ENCODE data around the gene ANXA6. TPM values are rescaled to one million over a fixed set of nuclear protein-coding genes. Genes with fewer than 3 reads are reported as not detected.

The ANXA6 gene
- total RNA-seq, 4 donors from 2014 or later, result 21.7 to 64.4 (median 49.5) TPM

- H3K27ac ChIP-seq, result no peak overlapping the region
- no peaks in the 10 kb centered on the region for H3K4me1 ChIP-seq
- no peaks in the 10 kb centered on the region for H3K27me3 ChIP-seq
- no peaks in the 10 kb centered on the region for H3K36me3 ChIP-seq
- no peak overlapping the region for H3K4me3 ChIP-seq
- WGBS, result 70% methylated on average over 5 of the region's 5 CpGs
- peaks cover 6% of the 10 kb centered on the region for H3K9me3 ChIP-seq
- DNase-seq (ENCODE audit: low spot score in 2 of 2), result peak; percentile 26 to 29
- TF ChIP-seq POLR2A (IDR thresholded peaks at IDR 0.05) (no peak), POLR2AphosphoS5 (IDR thresholded peaks at IDR 0.05) (no peak), CTCF (IDR thresholded peaks at IDR 0.05) (no peak), EP300 (IDR thresholded peaks at IDR 0.05) (no peak)
These were observed 38.0 kb upstream of the ANXA6 start for GRCh38 chr5:151195622-151196021.

- no peak for DNase-seq (ENCODE audit: low spot score in 2 of 2)
- Histone ChIP-seq H3K4me3 (no peak overlapping the region), H3K9me3 (peaks cover 6% of the 10 kb centered on the region), H3K27me3 (no peaks in the 10 kb centered on the region), H3K27ac (no peak overlapping the region), H3K4me1 (no peaks in the 10 kb centered on the region), H3K36me3 (no peaks in the 10 kb centered on the region)
- TF ChIP-seq EP300 (IDR thresholded peaks at IDR 0.05), result no peak
- no peak for TF ChIP-seq CTCF (IDR thresholded peaks at IDR 0.05)
- TF ChIP-seq POLR2AphosphoS5 (IDR thresholded peaks at IDR 0.05), result no peak
- no peak for TF ChIP-seq POLR2A (IDR thresholded peaks at IDR 0.05)
These were observed 35.0 kb upstream of the ANXA6 start for GRCh38 chr5:151192626-151193025.

- TF ChIP-seq POLR2AphosphoS5 (IDR thresholded peaks at IDR 0.05) (no peak), CTCF (IDR thresholded peaks at IDR 0.05) (no peak), POLR2A (IDR thresholded peaks at IDR 0.05) (no peak), EP300 (IDR thresholded peaks at IDR 0.05) (no peak)
- no peaks in the 10 kb centered on the region for H3K4me1 ChIP-seq
- DNase-seq (ENCODE audit: low spot score in 2 of 2), result no peak
- H3K4me3 ChIP-seq, result no peak overlapping the region
- H3K9me3 ChIP-seq, result peaks cover 6% of the 10 kb centered on the region
- H3K27ac ChIP-seq, result no peak overlapping the region
- WGBS, result 100% methylated on average over 1 of the region's 1 CpG
- no peaks in the 10 kb centered on the region for H3K27me3 ChIP-seq
- no peaks in the 10 kb centered on the region for H3K36me3 ChIP-seq
These were observed 34.1 kb upstream of the ANXA6 start for GRCh38 chr5:151191661-151192060.

- Histone ChIP-seq H3K4me1 (no peaks in the 10 kb centered on the region), H3K36me3 (no peaks in the 10 kb centered on the region), H3K27me3 (no peaks in the 10 kb centered on the region), H3K27ac (no peak overlapping the region), H3K9me3 (peaks cover 6% of the 10 kb centered on the region), H3K4me3 (no peak overlapping the region)
- DNase-seq (ENCODE audit: low spot score in 2 of 2), result no peak
- 89% methylated on average over 2 of the region's 2 CpGs for WGBS
- TF ChIP-seq EP300 (IDR thresholded peaks at IDR 0.05) (no peak), POLR2AphosphoS5 (IDR thresholded peaks at IDR 0.05) (no peak), CTCF (IDR thresholded peaks at IDR 0.05) (no peak), POLR2A (IDR thresholded peaks at IDR 0.05) (no peak)
These were observed 31.6 kb upstream of the ANXA6 start for GRCh38 chr5:151189151-151189550.

GRCh38 chr5:151186538-151186937 lies 29.0 kb upstream of the ANXA6 start:
- H3K27me3 ChIP-seq, result no peaks in the 10 kb centered on the region
- TF ChIP-seq CTCF (IDR thresholded peaks at IDR 0.05), result no peak
- no peak for TF ChIP-seq EP300 (IDR thresholded peaks at IDR 0.05)
- TF ChIP-seq POLR2A (IDR thresholded peaks at IDR 0.05), result no peak
- no peak for TF ChIP-seq POLR2AphosphoS5 (IDR thresholded peaks at IDR 0.05)
- no peak overlapping the region for H3K4me3 ChIP-seq
- H3K36me3 ChIP-seq, result no peaks in the 10 kb centered on the region
- no peak overlapping the region for H3K27ac ChIP-seq
- H3K4me1 ChIP-seq, result no peaks in the 10 kb centered on the region
- H3K9me3 ChIP-seq, result peaks cover 4% of the 10 kb centered on the region
- 90% methylated on average over 4 of the region's 4 CpGs for WGBS
- peak in 1 of 2 donors; percentile 13 for DNase-seq (ENCODE audit: low spot score in 2 of 2)

Data from suprapubic skin (tissue), 4 donors.